Bronchial epithelial cell (primary cell): ENCODE measurements around the gene CELSR2. TPM values are rescaled to one million over a fixed set of nuclear protein-coding genes. Genes with fewer than 3 reads are reported as not detected.

Experiments used
- DNase-seq: peaks from one replicate; pipeline ENCODE4 v3.0.0-alpha.2; 2010; ENCODE audit warnings: low read depth
- FAIRE-seq: peaks from 2 replicates; lab custom pipeline; 2011; peaks lifted over from hg19 to GRCh38; lab: Jason Lieb, UNC
- H3K27me3 ChIP-seq: 2 replicates; pipeline ENCODE4 v1.5.1; 2011; ENCODE audit warnings: low read length; ENCODE audit not compliant: control insufficient read depth, insufficient read depth
- H3K36me3 ChIP-seq: 2 replicates; pipeline ENCODE4 v1.5.1; 2011; ENCODE audit warnings: low read length; ENCODE audit not compliant: control insufficient read depth, insufficient read depth
- H3K4me3 ChIP-seq: 2 replicates; pipeline ENCODE4 v1.5.1; 2011; ENCODE audit warnings: mild to moderate bottlenecking, low read depth, low read length, control low read depth
- CTCF ChIP-seq: IDR thresholded peaks from 2 replicates; pipeline ENCODE4 v1.5.1; 2011; ENCODE audit warnings: mild to moderate bottlenecking, moderate library complexity, low read length, control low read depth, inconsistent platforms; ENCODE audit not compliant: insufficient read depth, severe bottlenecking
- total RNA-seq: library from RNA; depleted of rRNA; stranded (reverse); fragments of >200 nt; gene quantifications from 2 replicates; pipeline ENCODE4 v1.2.1, GENCODE V29; 2014

CELSR2 gene
- total RNA-seq, 1 donor from 2014 or later, result 9.2 TPM

GRCh38 chr1:109306832-109307273 lies 57.5 kb downstream of the CELSR2 start, which contains the start of gene MYBPHL:
TSS of gene MYBPHL (minus strand) at chr1:109307011. CDS start at chr1:109306991, 20 bp downstream.
- no peak within 1 kb of the TSS for H3K4me3 ChIP-seq
- no peak for TF ChIP-seq CTCF
- H3K36me3 ChIP-seq, result no peaks in the 10 kb centered on the region
- H3K27me3 ChIP-seq, result no peaks in the 10 kb centered on the region
- DNase-seq (no peak), FAIRE-seq (no peak)

GRCh38 chr1:109307274-109308021 lies 58.1 kb downstream of the CELSR2 start:
- DNase-seq (no peak), FAIRE-seq (no peak)
- Histone ChIP-seq H3K36me3 (no peaks in the 10 kb centered on the region), H3K4me3 (no peak overlapping the region), H3K27me3 (no peaks in the 10 kb centered on the region)
- no peak for TF ChIP-seq CTCF

GRCh38 chr1:109309347-109309746 lies 60.0 kb downstream of the CELSR2 start:
- FAIRE-seq (no peak), DNase-seq (no peak)
- Histone ChIP-seq H3K36me3 (no peaks in the 10 kb centered on the region), H3K27me3 (no peaks in the 10 kb centered on the region), H3K4me3 (no peak overlapping the region)
- no peak for TF ChIP-seq CTCF

- no peaks in the 10 kb centered on the region for H3K36me3 ChIP-seq
- H3K27me3 ChIP-seq, result no peaks in the 10 kb centered on the region
- DNase-seq, result no peak
- TF ChIP-seq CTCF, result no peak
- H3K4me3 ChIP-seq, result no peak overlapping the region
- FAIRE-seq, result no peak
Observed at GRCh38 chr1:109312246-109312645, 62.9 kb downstream of the CELSR2 start.

- DNase-seq, result no peak
- no peak for FAIRE-seq
- no peak for TF ChIP-seq CTCF
- no peaks in the 10 kb centered on the region for H3K36me3 ChIP-seq
- no peaks in the 10 kb centered on the region for H3K27me3 ChIP-seq
- no peak overlapping the region for H3K4me3 ChIP-seq
Observed at GRCh38 chr1:109312978-109313775, 63.8 kb downstream of the CELSR2 start.
